Neural cell (in vitro differentiated cells): ENCODE results near the gene FMO2. TPM values are rescaled to one million over a fixed set of nuclear protein-coding genes. Genes with fewer than 3 reads are reported as not detected.

Experiments used
- H2AFZ ChIP-seq: fragments of 200-600, 300-800 bp; sonication (generic), shearing (Covaris generic); 2 replicates; pipeline ENCODE4 v1.6.0; 2014; ENCODE audit warnings: low read depth, mild to moderate bottlenecking, antibody characterized with exemption, low read length, moderate library complexity
- H3F3A ChIP-seq: fragments of 200-600 bp; shearing (Covaris generic); 2 replicates; pipeline ENCODE4 v1.6.1; 2016; ENCODE audit warnings: mild to moderate bottlenecking, moderate library complexity, mixed read lengths, antibody characterized with exemption, low read length; ENCODE audit not compliant: insufficient read depth, poor library complexity, severe bottlenecking
- H3K27ac ChIP-seq: fragments of 200-600, 300-800 bp; sonication (generic), shearing (Covaris generic); 2 replicates; pipeline ENCODE4 v1.5.1; 2014; ENCODE audit warnings: mild to moderate bottlenecking, low read length, moderate library complexity
- H3K27me3 ChIP-seq: fragments of 300-800, 200-600 bp; sonication (generic), shearing (Covaris generic); 2 replicates; pipeline ENCODE4 v1.6.0; 2014; ENCODE audit warnings: mild to moderate bottlenecking, low read depth, low read length, moderate library complexity; ENCODE audit not compliant: insufficient read depth
- H3K36me3 ChIP-seq: fragments of 300-800, 200-600 bp; sonication (generic), shearing (Covaris generic); 2 replicates; pipeline ENCODE4 v1.5.1; 2014; ENCODE audit warnings: mild to moderate bottlenecking, antibody characterized with exemption, low read length, moderate library complexity; ENCODE audit not compliant: insufficient read depth
- H3K4me2 ChIP-seq: fragments of 300-800, 200-600 bp; sonication (generic), shearing (Covaris generic); 2 replicates; pipeline ENCODE4 v1.6.0; 2014; ENCODE audit warnings: mild to moderate bottlenecking, low read length
- H3K4me3 ChIP-seq: fragments of 300-800, 200-600 bp; sonication (generic), shearing (Covaris generic); 2 replicates; pipeline ENCODE4 v1.5.1; 2014; ENCODE audit warnings: mild to moderate bottlenecking, low read length, moderate library complexity
- H3K79me2 ChIP-seq: fragments of 200-600 bp; shearing (Covaris generic); replicated peaks from 2 replicates; pipeline ENCODE4 v1.6.0; 2014; ENCODE audit warnings: mild to moderate bottlenecking, low read length, moderate library complexity; ENCODE audit not compliant: insufficient read depth
- H3K9ac ChIP-seq: fragments of 300-800, 200-600 bp; sonication (generic), shearing (Covaris generic); 2 replicates; pipeline ENCODE4 v1.6.1; 2016; ENCODE audit warnings: mild to moderate bottlenecking, low read length, mixed read lengths
- H3K9me2 ChIP-seq: fragments of 200-600 bp; shearing (Covaris generic); 2 replicates; pipeline ENCODE4 v1.6.1; 2016; ENCODE audit warnings: mild to moderate bottlenecking, low read length, mixed read lengths; ENCODE audit not compliant: insufficient read depth
- H3K9me3 ChIP-seq: fragments of 200-600, 300-800 bp; sonication (generic), shearing (Covaris generic); 2 replicates; pipeline ENCODE4 v1.6.1; 2016; ENCODE audit warnings: mild to moderate bottlenecking, mixed run types, low read length, moderate library complexity, mixed read lengths
- H4K20me1 ChIP-seq: fragments of 200-600 bp; shearing (Covaris generic); 2 replicates; pipeline ENCODE4 v1.6.1; 2016; ENCODE audit warnings: mild to moderate bottlenecking, mixed run types; ENCODE audit not compliant: insufficient read depth
- EP300 ChIP-seq: fragments of 450-650 bp; conservative IDR thresholded peaks from 2 replicates; pipeline ENCODE4 v1.6.1; 2014; ENCODE audit warnings: antibody characterized with exemption, mild to moderate bottlenecking, moderate library complexity; ENCODE audit not compliant: poor library complexity, severe bottlenecking
- EZH2 ChIP-seq: fragments of 200-600, 300-800 bp; shearing (Covaris generic), sonication (generic); IDR thresholded peaks from 2 replicates; pipeline ENCODE4 v1.6.1; 2014; ENCODE audit warnings: antibody characterized with exemption, low read length, borderline replicate concordance, mild to moderate bottlenecking; ENCODE audit not compliant: insufficient read depth, poor library complexity, severe bottlenecking
- MXI1 ChIP-seq: fragments of 450-650 bp; conservative IDR thresholded peaks from 2 replicates; pipeline ENCODE4 v1.6.1; 2014; ENCODE audit warnings: antibody characterized with exemption, mild to moderate bottlenecking; ENCODE audit not compliant: poor library complexity, severe bottlenecking
- POLR2AphosphoS5 ChIP-seq: IDR thresholded peaks from 2 replicates; pipeline ENCODE4 v1.6.1; 2012
- RAD21 ChIP-seq: fragments of 450-650 bp; conservative IDR thresholded peaks from 2 replicates; pipeline ENCODE4 v1.6.1; 2014; ENCODE audit warnings: antibody characterized with exemption, mild to moderate bottlenecking, moderate library complexity
- SMC3 ChIP-seq: fragments of 450-650 bp; conservative IDR thresholded peaks from 2 replicates; pipeline ENCODE4 v1.6.1; 2014; ENCODE audit warnings: antibody characterized with exemption, mild to moderate bottlenecking, moderate library complexity; ENCODE audit not compliant: poor library complexity
- TAF1 ChIP-seq: IDR thresholded peaks from 2 replicates; pipeline ENCODE4 v1.6.1; 2012; ENCODE audit warnings: low read depth
- polyA plus RNA-seq: library from polyadenylated mRNA; depleted of rRNA; stranded (reverse); fragments of >200 nt; gene quantifications from 2 replicates; pipeline ENCODE4 v1.2.3, GENCODE V29; 2014
- TF ChIP-seq, protein P1 (sequence below): fragments of 450-650 bp; IDR thresholded peaks from 2 replicates; pipeline ENCODE4 v1.5.1; 2014; ENCODE audit warnings: antibody characterized with exemption, mild to moderate bottlenecking, moderate library complexity; ENCODE audit not compliant: poor library complexity, severe bottlenecking
- TF ChIP-seq, protein P2 (sequence below): IDR thresholded peaks from 2 replicates; pipeline ENCODE4 v1.6.1; 2012; ENCODE audit warnings: borderline replicate concordance

The FMO2 gene
- polyA plus RNA-seq, 1 donor from 2014 or later, result not detected

DNA sequence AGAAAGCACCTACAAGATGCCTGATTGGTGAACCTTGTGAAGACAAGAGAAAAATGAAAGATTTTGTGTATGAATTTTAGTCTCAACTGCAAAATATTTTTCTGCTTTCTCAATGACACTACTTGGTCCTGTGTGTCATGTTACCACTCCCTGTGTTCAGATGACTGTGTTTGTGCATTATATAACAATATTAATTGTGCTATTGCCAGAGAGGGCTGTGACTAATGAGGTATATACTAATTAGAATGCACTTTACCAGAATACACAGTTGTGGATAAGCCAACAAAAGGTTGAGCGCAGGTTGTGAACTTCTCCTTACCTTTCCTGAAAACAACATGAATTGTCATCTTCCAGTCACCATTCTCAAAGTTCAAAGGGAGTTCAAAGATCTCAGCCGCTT, 17.3 kb upstream of the FMO2 start:
- H3K27me3 ChIP-seq, result no peaks in the 10 kb centered on the region
- TF ChIP-seq POLR2AphosphoS5, result no peak
- TF ChIP-seq SMC3, result no peak
- TF ChIP-seq TAF1, result no peak
- no peak for TF ChIP-seq EP300
- TF ChIP-seq, protein P1, sequence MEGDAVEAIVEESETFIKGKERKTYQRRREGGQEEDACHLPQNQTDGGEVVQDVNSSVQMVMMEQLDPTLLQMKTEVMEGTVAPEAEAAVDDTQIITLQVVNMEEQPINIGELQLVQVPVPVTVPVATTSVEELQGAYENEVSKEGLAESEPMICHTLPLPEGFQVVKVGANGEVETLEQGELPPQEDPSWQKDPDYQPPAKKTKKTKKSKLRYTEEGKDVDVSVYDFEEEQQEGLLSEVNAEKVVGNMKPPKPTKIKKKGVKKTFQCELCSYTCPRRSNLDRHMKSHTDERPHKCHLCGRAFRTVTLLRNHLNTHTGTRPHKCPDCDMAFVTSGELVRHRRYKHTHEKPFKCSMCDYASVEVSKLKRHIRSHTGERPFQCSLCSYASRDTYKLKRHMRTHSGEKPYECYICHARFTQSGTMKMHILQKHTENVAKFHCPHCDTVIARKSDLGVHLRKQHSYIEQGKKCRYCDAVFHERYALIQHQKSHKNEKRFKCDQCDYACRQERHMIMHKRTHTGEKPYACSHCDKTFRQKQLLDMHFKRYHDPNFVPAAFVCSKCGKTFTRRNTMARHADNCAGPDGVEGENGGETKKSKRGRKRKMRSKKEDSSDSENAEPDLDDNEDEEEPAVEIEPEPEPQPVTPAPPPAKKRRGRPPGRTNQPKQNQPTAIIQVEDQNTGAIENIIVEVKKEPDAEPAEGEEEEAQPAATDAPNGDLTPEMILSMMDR, result no peak
- no peak for TF ChIP-seq EZH2
- no peak for TF ChIP-seq RAD21
- TF ChIP-seq MXI1, result no peak
- TF ChIP-seq, protein P2, sequence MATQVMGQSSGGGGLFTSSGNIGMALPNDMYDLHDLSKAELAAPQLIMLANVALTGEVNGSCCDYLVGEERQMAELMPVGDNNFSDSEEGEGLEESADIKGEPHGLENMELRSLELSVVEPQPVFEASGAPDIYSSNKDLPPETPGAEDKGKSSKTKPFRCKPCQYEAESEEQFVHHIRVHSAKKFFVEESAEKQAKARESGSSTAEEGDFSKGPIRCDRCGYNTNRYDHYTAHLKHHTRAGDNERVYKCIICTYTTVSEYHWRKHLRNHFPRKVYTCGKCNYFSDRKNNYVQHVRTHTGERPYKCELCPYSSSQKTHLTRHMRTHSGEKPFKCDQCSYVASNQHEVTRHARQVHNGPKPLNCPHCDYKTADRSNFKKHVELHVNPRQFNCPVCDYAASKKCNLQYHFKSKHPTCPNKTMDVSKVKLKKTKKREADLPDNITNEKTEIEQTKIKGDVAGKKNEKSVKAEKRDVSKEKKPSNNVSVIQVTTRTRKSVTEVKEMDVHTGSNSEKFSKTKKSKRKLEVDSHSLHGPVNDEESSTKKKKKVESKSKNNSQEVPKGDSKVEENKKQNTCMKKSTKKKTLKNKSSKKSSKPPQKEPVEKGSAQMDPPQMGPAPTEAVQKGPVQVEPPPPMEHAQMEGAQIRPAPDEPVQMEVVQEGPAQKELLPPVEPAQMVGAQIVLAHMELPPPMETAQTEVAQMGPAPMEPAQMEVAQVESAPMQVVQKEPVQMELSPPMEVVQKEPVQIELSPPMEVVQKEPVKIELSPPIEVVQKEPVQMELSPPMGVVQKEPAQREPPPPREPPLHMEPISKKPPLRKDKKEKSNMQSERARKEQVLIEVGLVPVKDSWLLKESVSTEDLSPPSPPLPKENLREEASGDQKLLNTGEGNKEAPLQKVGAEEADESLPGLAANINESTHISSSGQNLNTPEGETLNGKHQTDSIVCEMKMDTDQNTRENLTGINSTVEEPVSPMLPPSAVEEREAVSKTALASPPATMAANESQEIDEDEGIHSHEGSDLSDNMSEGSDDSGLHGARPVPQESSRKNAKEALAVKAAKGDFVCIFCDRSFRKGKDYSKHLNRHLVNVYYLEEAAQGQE, result no peak
- H3K9me3 ChIP-seq, result no peaks in the 10 kb centered on the region
- no peaks in the 10 kb centered on the region for H3K9me2 ChIP-seq
- H3K4me3 ChIP-seq, result no peak overlapping the region
- H4K20me1 ChIP-seq, result no peaks in the 10 kb centered on the region
- H2AFZ ChIP-seq, result no peak overlapping the region
- H3K4me2 ChIP-seq, result no peak overlapping the region
- no peaks in the 10 kb centered on the region for H3F3A ChIP-seq
- H3K9ac ChIP-seq, result no peak overlapping the region
- H3K27ac ChIP-seq, result no peak overlapping the region
- no peaks in the 10 kb centered on the region for H3K36me3 ChIP-seq
- H3K79me2 ChIP-seq, result no peaks in the 10 kb centered on the region

DNA sequence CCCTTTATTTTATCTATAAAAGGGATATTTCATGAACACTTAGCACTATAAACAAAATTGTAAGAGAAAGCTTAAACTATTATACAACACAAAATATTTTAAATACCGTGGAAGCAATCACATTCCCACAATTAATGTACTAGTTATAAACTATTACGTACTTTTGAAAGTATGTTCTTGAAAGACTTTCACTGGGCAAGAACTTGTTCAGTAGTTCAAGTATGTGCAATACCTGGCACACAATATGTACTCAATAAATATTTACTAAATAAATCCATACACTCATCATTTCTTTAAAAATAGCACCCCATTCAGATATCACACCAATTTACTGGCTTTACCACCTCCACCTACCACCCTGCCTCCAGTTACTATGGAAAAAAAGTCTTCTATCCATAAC, 12.6 kb upstream of the FMO2 start:
- H3K9me2 ChIP-seq, result no peaks in the 10 kb centered on the region
- no peak overlapping the region for H3K4me3 ChIP-seq
- no peak for TF ChIP-seq EZH2
- no peak for TF ChIP-seq RAD21
- TF ChIP-seq, protein P1, result no peak
- no peak for TF ChIP-seq POLR2AphosphoS5
- no peak for TF ChIP-seq MXI1
- no peak for TF ChIP-seq SMC3
- TF ChIP-seq EP300, result no peak
- TF ChIP-seq, protein P2, result no peak
- H3F3A ChIP-seq, result no peaks in the 10 kb centered on the region
- H3K4me2 ChIP-seq, result no peak overlapping the region
- H3K27ac ChIP-seq, result no peak overlapping the region
- H3K27me3 ChIP-seq, result no peaks in the 10 kb centered on the region
- no peak overlapping the region for H2AFZ ChIP-seq
- no peaks in the 10 kb centered on the region for H3K36me3 ChIP-seq
- H3K9ac ChIP-seq, result no peak overlapping the region
- H3K9me3 ChIP-seq, result no peaks in the 10 kb centered on the region
- H4K20me1 ChIP-seq, result no peaks in the 10 kb centered on the region
- H3K79me2 ChIP-seq, result no peaks in the 10 kb centered on the region
